SK-N-SH (cell line): Measurements from ENCODE around the gene RCOR2. TPM values are rescaled to one million over a fixed set of nuclear protein-coding genes. Genes with fewer than 3 reads are reported as not detected.

Source experiments
- CTCF ChIA-PET: fragments of 300-600, 350-600 bp; formaldehyde crosslinking; extraction: SDS; loops from one replicate; lab custom pipeline; 2021; lab: Yijun Ruan, JAX
- POLR2A ChIA-PET: fragments of 350-600 bp; sonication (Branson Sonifier 250); formaldehyde crosslinking; extraction: SDS; loops from one replicate; lab custom pipeline; 2020; ENCODE audit warnings: antibody characterized with exemption, inconsistent platforms; lab: Yijun Ruan, JAX
- DNase-seq: peaks from one replicate; pipeline ENCODE4 v3.0.0; 2012
- H2AFZ ChIP-seq: fragments of 200-600 bp; sonication (generic); 2 replicates; pipeline ENCODE4 v1.8.1; 2016; ENCODE audit warnings: antibody characterized with exemption, mild to moderate bottlenecking, low read depth
- H3F3A ChIP-seq: fragments of 200-600 bp; sonication (generic); replicated peaks from 2 replicates; pipeline ENCODE3; 2016; ENCODE audit warnings: antibody characterized with exemption, mild to moderate bottlenecking; ENCODE audit not compliant: insufficient read depth
- H3K27ac ChIP-seq, 2 experiments: fragments of 200-500 bp in 1 of 2; fragments of 200-600 bp in 1 of 2; sonication (Bioruptor generic) in 1 of 2; sonication (generic), shearing (Covaris generic) in 1 of 2; 2 replicates each; pipeline versions ENCODE4 v1.5.1 to v1.6.1; 2014 to 2016; ENCODE audit warnings: low read depth in 2 of 2, inconsistent platforms in 1 of 2, low read length in 1 of 2, mild to moderate bottlenecking in 1 of 2, mixed read lengths in 1 of 2
- H3K27me3 ChIP-seq: fragments of 200-600 bp; sonication (generic), shearing (Covaris generic); 2 replicates; pipeline ENCODE4 v1.6.1; 2016; ENCODE audit warnings: mixed run types; ENCODE audit not compliant: insufficient read depth
- H3K36me3 ChIP-seq, 2 experiments: fragments of 200-500 bp in 1 of 2; fragments of 200-600 bp in 1 of 2; sonication (Bioruptor generic) in 1 of 2; sonication (generic) in 1 of 2; replicated peaks in 1 of 2; 2 replicates each; pipeline versions ENCODE3 to v1.5.1; 2014 to 2016; ENCODE audit warnings: low read length in 1 of 2, mild to moderate bottlenecking in 1 of 2; ENCODE audit not compliant: insufficient read depth in 2 of 2, control insufficient read depth in 1 of 2
- H3K4me1 ChIP-seq, 2 experiments: fragments of 200-500 bp in 1 of 2; fragments of 200-600 bp in 1 of 2; sonication (Bioruptor generic) in 1 of 2; sonication (generic), shearing (Covaris generic) in 1 of 2; 2 replicates each; pipeline versions ENCODE4 v1.5.1 to v1.6.1; 2014 to 2016; ENCODE audit warnings: low read depth in 1 of 2, low read length in 1 of 2, mixed run types in 1 of 2; ENCODE audit not compliant: insufficient read depth in 2 of 2, control insufficient read depth in 1 of 2
- H3K4me2 ChIP-seq: fragments of 200-600 bp; sonication (generic), shearing (Covaris generic); 2 replicates; pipeline ENCODE4 v1.6.1; 2017; ENCODE audit warnings: mixed run types
- H3K4me3 ChIP-seq, 2 experiments: fragments of 200-500 bp in 1 of 2; fragments of 200-600 bp in 1 of 2; sonication (Bioruptor generic) in 1 of 2; sonication (generic), shearing (Covaris generic) in 1 of 2; 2 replicates each; pipeline versions ENCODE4 v1.5.1 to v1.8.1; 2014 to 2016; ENCODE audit warnings: low read depth in 2 of 2, inconsistent platforms in 1 of 2, low read length in 1 of 2, mild to moderate bottlenecking in 1 of 2, mixed read lengths in 1 of 2, moderate library complexity in 1 of 2
- H3K79me2 ChIP-seq: fragments of 200-600 bp; sonication (generic); 2 replicates; pipeline ENCODE4 v1.8.1; 2017; ENCODE audit warnings: mild to moderate bottlenecking; ENCODE audit not compliant: insufficient read depth
- H3K9ac ChIP-seq: fragments of 200-600 bp; sonication (generic); 2 replicates; pipeline ENCODE4 v1.6.1; 2017; ENCODE audit warnings: mixed run types
- H3K9me2 ChIP-seq: fragments of 200-600 bp; sonication (generic); 2 replicates; pipeline ENCODE4 v1.6.1; 2017; ENCODE audit warnings: mixed run types
- H3K9me3 ChIP-seq: fragments of 200-600 bp; sonication (generic); 2 replicates; pipeline ENCODE4 v1.6.1; 2017; ENCODE audit warnings: mixed run types, mild to moderate bottlenecking, moderate library complexity
- H4K20me1 ChIP-seq: fragments of 200-600 bp; sonication (generic); 2 replicates; pipeline ENCODE4 v1.6.1; 2017; ENCODE audit warnings: mild to moderate bottlenecking, mixed run types; ENCODE audit not compliant: insufficient read depth
- EZH2phosphoT487 ChIP-seq: fragments of 200-600 bp; sonication (generic); IDR thresholded peaks from 2 replicates; pipeline ENCODE4 v1.6.1; 2017; ENCODE audit warnings: low read depth, mixed run types, mild to moderate bottlenecking, antibody characterized with exemption, moderate library complexity, borderline replicate concordance
- FOSL2 ChIP-seq: IDR thresholded peaks from 2 replicates; pipeline ENCODE4 v1.4.0; 2012; ENCODE audit warnings: low read depth, mild to moderate bottlenecking, moderate library complexity, borderline replicate concordance
- FOXM1 ChIP-seq: IDR thresholded peaks from 2 replicates; pipeline ENCODE4 v1.4.0; 2012; ENCODE audit warnings: low read depth, mild to moderate bottlenecking
- GABPA ChIP-seq: IDR thresholded peaks from 2 replicates; pipeline ENCODE4 v1.4.0; 2012; ENCODE audit warnings: low read depth, mild to moderate bottlenecking
- MXI1 ChIP-seq: IDR thresholded peaks from 2 replicates; pipeline ENCODE4 v1.6.1; 2012; ENCODE audit warnings: mild to moderate bottlenecking, low read depth, low read length, improper control_type of control experiment
- RCOR1 ChIP-seq: fragments of 150-350 bp; IDR thresholded peaks from 2 replicates; pipeline ENCODE4 v1.6.1; 2017; ENCODE audit warnings: antibody characterized with exemption, low read length
- RFX5 ChIP-seq: IDR thresholded peaks from 2 replicates; pipeline ENCODE4 v1.6.1; 2012; ENCODE audit warnings: mild to moderate bottlenecking, improper control_type of control experiment, low read length
- RXRA ChIP-seq: IDR thresholded peaks from 2 replicates; pipeline ENCODE4 v1.4.0; 2012; ENCODE audit warnings: low read depth, mild to moderate bottlenecking, borderline replicate concordance
- SMC3 ChIP-seq: IDR thresholded peaks from 2 replicates; pipeline ENCODE4 v1.6.1; 2012; ENCODE audit warnings: low read depth, low read length, improper control_type of control experiment
- TAF1 ChIP-seq: IDR thresholded peaks from 2 replicates; pipeline ENCODE4 v1.6.1; 2012; ENCODE audit warnings: low read depth, mild to moderate bottlenecking, low read length, moderate library complexity, borderline replicate concordance
- TCF12 ChIP-seq: IDR thresholded peaks from 2 replicates; pipeline ENCODE4 v1.4.0; 2012
- YY1 ChIP-seq: IDR thresholded peaks from 2 replicates; pipeline ENCODE4 v1.4.0; 2012; ENCODE audit warnings: low read depth, mild to moderate bottlenecking
- WGBS: methylation state at CpG from one replicate; pipeline ENCODE4 v1.1.6; 2017; ENCODE audit warnings: low lambda C conversion rate; 5-methylcytosine and 5-hydroxymethylcytosine counted together
- polyA plus RNA-seq, 3 experiments: library from polyadenylated mRNA; depleted of rRNA; stranded (reverse); fragments of >200 nt; gene quantifications; 2 replicates each; pipeline ENCODE4 v1.2.3, GENCODE V29; 2012
- TF ChIP-seq, protein P1 (sequence below): IDR thresholded peaks from 2 replicates; pipeline ENCODE4 v1.6.1; 2012; ENCODE audit warnings: mild to moderate bottlenecking, low read depth, low read length, moderate library complexity
- TF ChIP-seq, protein P2 (sequence below): IDR thresholded peaks from 2 replicates; pipeline ENCODE4; 2012

The RCOR2 gene
- polyA plus RNA-seq, 1 of the 3 experiments (the other 2 are of a cell fraction) = 1.1 TPM

DNA sequence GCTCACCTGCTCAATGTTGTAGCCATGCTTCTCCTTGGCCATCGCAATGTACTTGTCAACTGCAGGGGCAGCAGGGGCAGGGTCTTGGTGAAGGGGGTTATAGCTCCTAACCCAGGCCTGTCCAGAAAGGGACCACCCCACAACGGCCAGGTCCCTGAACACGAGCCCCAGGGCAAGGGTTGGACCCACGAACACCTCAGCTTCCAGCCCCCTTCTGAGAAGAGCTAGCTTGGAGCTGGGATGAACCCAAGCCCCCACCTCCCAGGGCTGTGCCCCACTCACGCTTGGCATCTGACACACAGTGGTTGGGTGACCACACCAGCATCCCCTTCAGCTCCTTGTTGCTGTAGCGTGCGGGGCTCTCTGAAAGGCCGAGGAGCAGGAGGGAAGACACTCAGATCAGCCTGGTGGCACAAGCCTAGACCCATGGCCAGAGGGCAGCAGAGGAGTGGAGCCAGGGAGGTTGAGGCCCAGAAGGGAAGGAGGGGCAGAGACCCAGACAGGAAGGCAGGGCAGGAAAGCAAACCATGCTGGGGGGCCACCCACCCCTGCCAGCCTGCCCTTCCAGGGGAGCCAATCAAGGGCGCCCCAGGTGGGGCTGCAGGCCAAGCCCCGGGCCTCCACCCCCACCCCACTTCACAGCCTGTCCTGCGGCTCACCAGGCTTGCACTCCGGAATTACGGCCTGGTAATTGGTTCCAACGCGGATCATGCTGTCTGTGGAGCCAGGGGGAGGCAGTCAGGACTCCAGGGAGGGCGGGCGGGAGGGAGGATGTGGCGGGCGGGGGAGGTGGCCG lies 1.9 kb downstream of the RCOR2 start:
- Histone ChIP-seq H2AFZ (no peak overlapping the region), H3F3A (no peaks in the 10 kb centered on the region), H3K9me3 (no peaks in the 10 kb centered on the region), H3K9ac (no peak overlapping the region), H3K27ac (peak overlapping the region in 1 of 2 experiments; percentile 56; a peak in 2 of 4 replicates), H3K27me3 (no peaks in the 10 kb centered on the region), H3K4me1 (peaks cover 4 to 49% of the 10 kb centered on the region in 2 experiments; a peak in 3 of 4 replicates), H4K20me1 (no peaks in the 10 kb centered on the region), H3K36me3 (peaks cover 0 to 10% of the 10 kb centered on the region in 2 experiments), H3K9me2 (no peaks in the 10 kb centered on the region), H3K4me3 (peak overlapping the region in 1 of 2 experiments; percentile 64; a peak in 2 of 4 replicates), H3K4me2 (no peak overlapping the region), H3K79me2 (no peaks in the 10 kb centered on the region)
- 71% methylated on average over 19 of the region's 20 CpGs for WGBS
- CTCF ChIA-PET = interaction anchor here (0.5 to 6.7 kb wide), 7 partner anchors 13 to 233 kb away, joined by 3 to 113 read pairs (median 3); partner anchors contain the start of gene MARK2
- POLR2A ChIA-PET = interaction anchor here (1.5 to 2.2 kb wide), 2 partner anchors 28 to 30 kb away, joined by 8 to 12 read pairs; no protein-coding TSS in a partner anchor
- no peak for TF ChIP-seq FOXM1
- no peak; the same call in 1 of the 2 replicates for TF ChIP-seq SMC3
- TF ChIP-seq TAF1 = no peak
- TF ChIP-seq, protein P1, sequence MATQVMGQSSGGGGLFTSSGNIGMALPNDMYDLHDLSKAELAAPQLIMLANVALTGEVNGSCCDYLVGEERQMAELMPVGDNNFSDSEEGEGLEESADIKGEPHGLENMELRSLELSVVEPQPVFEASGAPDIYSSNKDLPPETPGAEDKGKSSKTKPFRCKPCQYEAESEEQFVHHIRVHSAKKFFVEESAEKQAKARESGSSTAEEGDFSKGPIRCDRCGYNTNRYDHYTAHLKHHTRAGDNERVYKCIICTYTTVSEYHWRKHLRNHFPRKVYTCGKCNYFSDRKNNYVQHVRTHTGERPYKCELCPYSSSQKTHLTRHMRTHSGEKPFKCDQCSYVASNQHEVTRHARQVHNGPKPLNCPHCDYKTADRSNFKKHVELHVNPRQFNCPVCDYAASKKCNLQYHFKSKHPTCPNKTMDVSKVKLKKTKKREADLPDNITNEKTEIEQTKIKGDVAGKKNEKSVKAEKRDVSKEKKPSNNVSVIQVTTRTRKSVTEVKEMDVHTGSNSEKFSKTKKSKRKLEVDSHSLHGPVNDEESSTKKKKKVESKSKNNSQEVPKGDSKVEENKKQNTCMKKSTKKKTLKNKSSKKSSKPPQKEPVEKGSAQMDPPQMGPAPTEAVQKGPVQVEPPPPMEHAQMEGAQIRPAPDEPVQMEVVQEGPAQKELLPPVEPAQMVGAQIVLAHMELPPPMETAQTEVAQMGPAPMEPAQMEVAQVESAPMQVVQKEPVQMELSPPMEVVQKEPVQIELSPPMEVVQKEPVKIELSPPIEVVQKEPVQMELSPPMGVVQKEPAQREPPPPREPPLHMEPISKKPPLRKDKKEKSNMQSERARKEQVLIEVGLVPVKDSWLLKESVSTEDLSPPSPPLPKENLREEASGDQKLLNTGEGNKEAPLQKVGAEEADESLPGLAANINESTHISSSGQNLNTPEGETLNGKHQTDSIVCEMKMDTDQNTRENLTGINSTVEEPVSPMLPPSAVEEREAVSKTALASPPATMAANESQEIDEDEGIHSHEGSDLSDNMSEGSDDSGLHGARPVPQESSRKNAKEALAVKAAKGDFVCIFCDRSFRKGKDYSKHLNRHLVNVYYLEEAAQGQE = no peak
- no peak for TF ChIP-seq TCF12
- TF ChIP-seq MXI1 = no peak
- no peak for TF ChIP-seq GABPA
- TF ChIP-seq YY1 = no peak
- TF ChIP-seq RCOR1 = no peak
- TF ChIP-seq EZH2phosphoT487 = no peak
- TF ChIP-seq, protein P2, sequence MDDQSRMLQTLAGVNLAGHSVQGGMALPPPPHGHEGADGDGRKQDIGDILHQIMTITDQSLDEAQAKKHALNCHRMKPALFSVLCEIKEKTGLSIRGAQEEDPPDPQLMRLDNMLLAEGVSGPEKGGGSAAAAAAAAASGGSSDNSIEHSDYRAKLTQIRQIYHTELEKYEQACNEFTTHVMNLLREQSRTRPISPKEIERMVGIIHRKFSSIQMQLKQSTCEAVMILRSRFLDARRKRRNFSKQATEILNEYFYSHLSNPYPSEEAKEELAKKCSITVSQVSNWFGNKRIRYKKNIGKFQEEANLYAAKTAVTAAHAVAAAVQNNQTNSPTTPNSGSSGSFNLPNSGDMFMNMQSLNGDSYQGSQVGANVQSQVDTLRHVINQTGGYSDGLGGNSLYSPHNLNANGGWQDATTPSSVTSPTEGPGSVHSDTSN = no peak
- no peak for TF ChIP-seq FOSL2
- no peak for TF ChIP-seq RXRA
- no peak for TF ChIP-seq RFX5
- DNase-seq = peak; percentile 79
